Astrocyte of the cerebellum (primary cell): ENCODE results near the gene NDE1.

ENCODE experiments used
- DNase-seq: peaks from one replicate; pipeline ENCODE4 v3.0.0-alpha.2; 2011; ENCODE audit warnings: low read depth
- H3K4me3 ChIP-seq: 2 replicates; pipeline ENCODE4 v1.5.1; 2011; ENCODE audit warnings: mild to moderate bottlenecking, low read depth, low read length, moderate library complexity
- in situ Hi-C: cut with HindIII; loops from 2 replicates; pipeline ENCODE4 v1.10.0; 2017; ENCODE audit warnings: low sequenced_read_pairs
- TF ChIP-seq, protein P1 (sequence below): IDR thresholded peaks from 2 replicates; pipeline ENCODE4 v1.5.1; 2012; ENCODE audit warnings: low read length, low read depth, moderate library complexity, mild to moderate bottlenecking; ENCODE audit errors: missing control alignments

NDE1 gene, protein sequence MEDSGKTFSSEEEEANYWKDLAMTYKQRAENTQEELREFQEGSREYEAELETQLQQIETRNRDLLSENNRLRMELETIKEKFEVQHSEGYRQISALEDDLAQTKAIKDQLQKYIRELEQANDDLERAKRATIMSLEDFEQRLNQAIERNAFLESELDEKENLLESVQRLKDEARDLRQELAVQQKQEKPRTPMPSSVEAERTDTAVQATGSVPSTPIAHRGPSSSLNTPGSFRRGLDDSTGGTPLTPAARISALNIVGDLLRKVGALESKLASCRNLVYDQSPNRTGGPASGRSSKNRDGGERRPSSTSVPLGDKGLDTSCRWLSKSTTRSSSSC

DNA sequence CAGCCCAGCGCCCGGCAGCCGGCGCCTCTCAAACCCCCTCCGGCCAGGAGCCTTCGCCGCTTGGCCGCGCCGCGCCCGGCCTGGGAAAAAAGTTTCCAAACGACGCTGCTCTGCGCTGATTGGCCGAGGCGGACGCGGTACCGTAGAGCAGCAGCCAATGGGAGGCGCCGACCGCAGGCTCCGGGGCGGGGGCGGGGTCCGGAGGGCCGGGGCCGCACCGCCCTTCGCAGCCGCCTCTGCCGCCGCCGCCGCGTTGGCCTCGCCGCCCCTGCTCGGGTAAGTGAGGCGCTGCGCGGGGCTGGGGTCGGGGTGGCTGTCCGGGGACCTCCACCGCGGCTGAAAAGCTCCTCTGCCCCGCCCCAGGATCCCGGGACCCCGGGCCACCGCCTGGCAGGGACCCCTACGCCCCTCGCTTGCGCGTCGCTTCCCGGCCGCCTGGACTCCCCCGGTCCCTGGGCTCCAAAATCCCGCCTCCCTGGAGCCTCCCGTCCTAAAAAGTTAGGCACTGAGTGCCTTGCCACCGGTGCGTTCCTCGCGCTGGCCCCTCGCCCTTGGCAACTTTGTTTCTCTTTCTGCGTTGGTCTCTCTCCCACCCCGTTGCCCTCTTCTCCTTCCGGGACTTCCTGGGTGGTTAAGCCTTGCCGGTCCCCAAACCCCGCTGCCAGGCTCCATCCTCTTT lies at the start of gene NDE1:
Gene NDE1 (plus strand): TSS at position 227 of the 679 bp plus-strand sequence. CDS start 14,534 bp downstream, outside the sequence.
- DNase-seq, result peak; percentile 68
- H3K4me3 ChIP-seq, result peak within 1 kb of the TSS; percentile 93
- TF ChIP-seq, protein P1, sequence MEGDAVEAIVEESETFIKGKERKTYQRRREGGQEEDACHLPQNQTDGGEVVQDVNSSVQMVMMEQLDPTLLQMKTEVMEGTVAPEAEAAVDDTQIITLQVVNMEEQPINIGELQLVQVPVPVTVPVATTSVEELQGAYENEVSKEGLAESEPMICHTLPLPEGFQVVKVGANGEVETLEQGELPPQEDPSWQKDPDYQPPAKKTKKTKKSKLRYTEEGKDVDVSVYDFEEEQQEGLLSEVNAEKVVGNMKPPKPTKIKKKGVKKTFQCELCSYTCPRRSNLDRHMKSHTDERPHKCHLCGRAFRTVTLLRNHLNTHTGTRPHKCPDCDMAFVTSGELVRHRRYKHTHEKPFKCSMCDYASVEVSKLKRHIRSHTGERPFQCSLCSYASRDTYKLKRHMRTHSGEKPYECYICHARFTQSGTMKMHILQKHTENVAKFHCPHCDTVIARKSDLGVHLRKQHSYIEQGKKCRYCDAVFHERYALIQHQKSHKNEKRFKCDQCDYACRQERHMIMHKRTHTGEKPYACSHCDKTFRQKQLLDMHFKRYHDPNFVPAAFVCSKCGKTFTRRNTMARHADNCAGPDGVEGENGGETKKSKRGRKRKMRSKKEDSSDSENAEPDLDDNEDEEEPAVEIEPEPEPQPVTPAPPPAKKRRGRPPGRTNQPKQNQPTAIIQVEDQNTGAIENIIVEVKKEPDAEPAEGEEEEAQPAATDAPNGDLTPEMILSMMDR, result no peak
- in situ Hi-C loops, result no loop called here

DNA sequence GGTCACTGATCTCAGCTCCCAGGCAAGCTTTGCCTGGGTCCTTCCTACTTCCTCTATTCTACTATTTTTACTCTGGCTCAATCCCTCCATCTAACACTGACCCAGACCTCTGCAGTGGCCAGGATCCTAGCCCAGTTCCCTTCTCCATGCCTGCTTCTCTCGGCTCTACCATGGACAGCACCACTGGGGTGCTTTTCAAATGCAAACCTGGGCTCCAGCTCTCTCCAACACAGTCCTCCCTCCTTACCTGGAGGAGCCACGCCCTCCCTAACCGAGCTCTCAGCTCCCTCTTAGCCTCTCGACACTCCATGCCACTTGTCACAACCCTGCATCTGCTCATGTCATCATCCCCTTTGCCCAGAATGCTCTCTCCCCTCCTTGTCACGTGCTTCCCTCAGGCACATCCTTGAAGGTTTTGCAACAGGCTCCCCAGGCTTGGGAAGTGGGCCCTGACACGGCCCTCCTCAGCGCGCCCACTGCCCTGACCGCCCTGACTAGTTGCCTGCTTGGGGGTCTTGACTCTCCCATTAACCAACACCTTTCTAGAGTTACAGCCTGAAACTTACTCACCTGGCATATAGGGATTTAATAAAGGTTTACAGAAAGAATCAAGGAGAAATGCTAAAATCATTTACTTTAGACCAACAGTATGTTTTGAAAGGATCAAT lies 48.7 kb upstream of the NDE1 start:
- in situ Hi-C loops, result no loop called here
- TF ChIP-seq, protein P1, result no peak
- no peak for DNase-seq
- no peak overlapping the region for H3K4me3 ChIP-seq

DNA sequence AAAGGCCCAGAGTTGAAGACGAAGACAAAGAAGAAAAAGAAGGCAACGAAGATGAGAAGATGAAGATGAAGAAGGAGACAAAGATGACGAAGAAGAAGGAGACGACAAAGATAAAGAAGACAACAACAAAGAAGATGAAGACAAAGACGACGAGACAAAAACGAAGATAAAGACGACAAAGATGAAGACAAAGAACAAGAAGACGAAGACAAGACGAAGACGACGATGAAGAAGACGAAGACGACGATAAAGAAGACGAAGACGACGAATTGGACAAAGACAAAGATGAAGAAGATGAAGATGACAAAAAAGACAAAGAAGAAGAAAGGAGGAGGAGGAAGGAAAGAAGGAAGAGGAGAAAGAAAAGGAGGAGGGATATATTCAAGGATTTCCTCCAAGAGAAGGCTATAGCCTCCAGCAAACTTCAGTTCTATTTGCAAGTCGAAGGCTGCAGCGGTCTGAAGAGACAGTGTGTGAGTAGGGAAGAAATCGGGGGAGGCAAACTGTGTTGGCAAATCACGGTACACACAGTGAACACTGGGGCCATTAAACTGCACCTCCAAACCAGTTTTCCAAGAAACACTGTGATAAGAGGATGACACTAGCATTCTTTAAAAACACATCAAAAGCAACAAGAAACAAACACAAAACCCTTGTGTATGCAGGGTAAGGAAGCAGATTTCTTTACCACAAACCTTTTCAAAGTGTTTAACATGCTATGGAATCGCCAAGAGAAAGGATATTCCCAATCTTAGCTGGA lies 47.6 kb upstream of the NDE1 start:
- TF ChIP-seq, protein P1, result no peak
- in situ Hi-C loops, result no loop called here
- DNase-seq, result no peak
- H3K4me3 ChIP-seq, result no peak overlapping the region

DNA sequence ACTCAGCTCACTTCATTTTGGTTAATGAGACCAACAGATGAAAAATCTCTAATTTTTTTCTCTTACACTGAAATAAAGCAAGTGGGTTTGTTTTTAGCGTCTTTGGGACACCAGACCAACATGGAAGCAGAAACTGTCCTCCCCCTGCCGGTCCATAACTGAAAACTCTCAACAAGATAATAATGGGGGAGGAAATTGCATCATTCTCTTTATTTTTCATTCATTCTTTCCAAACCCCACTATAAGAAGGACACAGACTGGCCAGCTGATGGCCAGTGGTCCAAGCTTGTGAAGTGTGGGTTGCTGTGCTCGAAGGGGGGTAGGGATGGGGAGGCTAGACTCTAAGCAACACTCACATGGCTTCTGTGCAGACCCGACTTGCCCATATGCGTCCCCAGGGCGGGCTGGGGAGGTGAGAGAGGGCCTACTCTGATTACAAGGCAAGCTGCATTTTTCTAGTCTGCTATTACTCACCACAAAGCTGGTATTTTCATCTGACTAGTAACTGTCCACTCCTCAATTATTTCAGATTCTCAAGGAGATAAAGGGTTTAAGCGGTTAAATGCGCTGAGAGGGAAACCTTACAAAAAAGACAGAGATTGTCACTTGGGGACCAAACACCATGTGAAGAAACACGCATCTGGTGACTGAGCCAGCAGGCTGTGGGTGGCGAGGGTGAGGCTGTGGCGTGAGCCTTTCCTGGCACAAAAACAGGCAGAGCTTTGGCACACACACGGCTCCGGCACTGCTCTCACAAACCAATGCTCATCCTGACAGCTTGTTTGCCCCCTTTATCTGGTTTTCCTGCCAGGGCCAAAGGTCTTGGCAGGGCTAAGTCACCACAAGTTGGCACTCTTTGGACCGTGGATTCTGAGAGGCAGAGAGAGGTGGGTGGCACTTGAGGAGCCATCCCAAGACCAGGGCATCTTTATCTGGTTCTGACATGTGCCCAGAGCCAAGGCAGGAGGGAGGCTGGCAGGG lies 45.3 kb upstream of the NDE1 start:
- no peak overlapping the region for H3K4me3 ChIP-seq
- no peak for DNase-seq
- TF ChIP-seq, protein P1, result no peak
- in situ Hi-C loops, result no loop called here

DNA sequence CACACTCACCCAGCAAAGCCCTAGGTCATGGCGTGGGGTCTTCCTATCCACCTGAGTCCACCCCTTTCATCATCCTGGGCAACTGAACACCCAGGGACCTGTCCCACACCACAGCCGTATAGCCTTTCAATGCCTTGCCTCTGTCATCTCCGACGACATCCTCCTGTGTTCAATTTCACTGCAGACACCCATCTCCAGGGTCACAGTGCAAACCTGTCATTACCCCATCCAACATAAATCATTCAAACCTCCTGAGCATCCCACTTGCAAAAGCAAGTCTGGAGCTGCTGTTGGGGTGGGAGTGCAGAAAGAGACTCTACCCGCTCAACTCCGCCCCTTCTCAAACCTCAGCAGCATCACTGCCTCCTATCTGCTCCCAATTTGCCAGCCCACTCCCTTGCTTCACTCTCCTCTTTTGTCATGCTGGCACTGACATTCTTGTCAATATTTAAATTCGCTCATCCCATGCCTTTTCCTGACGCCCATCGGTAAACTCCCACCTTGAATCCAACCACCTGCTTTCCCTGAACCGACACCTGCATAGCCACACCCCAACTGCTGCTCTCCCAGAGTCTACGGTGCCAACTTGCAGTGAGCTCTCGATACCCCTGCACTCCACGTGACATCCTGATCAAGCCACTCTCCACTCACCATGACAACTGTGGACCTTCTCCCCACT lies 44.1 kb upstream of the NDE1 start:
- DNase-seq, result no peak
- in situ Hi-C loops, result no loop called here
- no peak overlapping the region for H3K4me3 ChIP-seq
- TF ChIP-seq, protein P1, result no peak
